ENCODE data around the gene KCNH1. TPM values are rescaled to one million over a fixed set of nuclear protein-coding genes. Genes with fewer than 3 reads are reported as not detected.

Gene KCNH1
- total RNA-seq, 1 donor from 2014 or later: not detected

DNA sequence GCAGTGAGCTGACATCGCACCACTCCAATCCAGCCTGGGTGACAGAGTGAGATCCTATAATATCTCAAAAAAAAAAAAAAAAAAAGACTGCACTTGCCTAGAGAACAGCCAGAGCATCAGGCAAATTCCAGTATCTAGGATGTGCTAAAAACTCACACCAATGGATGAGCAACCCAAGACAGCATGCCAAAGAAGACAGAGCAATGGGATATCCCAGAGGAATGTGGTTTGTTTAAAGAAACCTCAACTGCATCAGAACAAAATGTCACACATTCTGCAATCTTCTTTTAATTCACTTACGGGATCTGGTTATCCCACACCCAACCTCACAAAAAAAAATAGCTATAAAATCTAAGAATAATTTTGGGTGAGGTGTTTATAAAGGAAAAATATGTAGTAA lies 7.3 kb downstream of the KCNH1 start:
- no peak overlapping the region for H3K4me3 ChIP-seq
- no peaks in the 10 kb centered on the region for H3K36me3 ChIP-seq
- no peak overlapping the region for H3K27ac ChIP-seq
- ATAC-seq: no peak
- peaks cover 6% of the 10 kb centered on the region for H3K27me3 ChIP-seq (ENCODE audit: low read depth)
- H3K9me3 ChIP-seq: no peaks in the 10 kb centered on the region
- no peaks in the 10 kb centered on the region for H3K4me1 ChIP-seq
- TF ChIP-seq, protein P1, sequence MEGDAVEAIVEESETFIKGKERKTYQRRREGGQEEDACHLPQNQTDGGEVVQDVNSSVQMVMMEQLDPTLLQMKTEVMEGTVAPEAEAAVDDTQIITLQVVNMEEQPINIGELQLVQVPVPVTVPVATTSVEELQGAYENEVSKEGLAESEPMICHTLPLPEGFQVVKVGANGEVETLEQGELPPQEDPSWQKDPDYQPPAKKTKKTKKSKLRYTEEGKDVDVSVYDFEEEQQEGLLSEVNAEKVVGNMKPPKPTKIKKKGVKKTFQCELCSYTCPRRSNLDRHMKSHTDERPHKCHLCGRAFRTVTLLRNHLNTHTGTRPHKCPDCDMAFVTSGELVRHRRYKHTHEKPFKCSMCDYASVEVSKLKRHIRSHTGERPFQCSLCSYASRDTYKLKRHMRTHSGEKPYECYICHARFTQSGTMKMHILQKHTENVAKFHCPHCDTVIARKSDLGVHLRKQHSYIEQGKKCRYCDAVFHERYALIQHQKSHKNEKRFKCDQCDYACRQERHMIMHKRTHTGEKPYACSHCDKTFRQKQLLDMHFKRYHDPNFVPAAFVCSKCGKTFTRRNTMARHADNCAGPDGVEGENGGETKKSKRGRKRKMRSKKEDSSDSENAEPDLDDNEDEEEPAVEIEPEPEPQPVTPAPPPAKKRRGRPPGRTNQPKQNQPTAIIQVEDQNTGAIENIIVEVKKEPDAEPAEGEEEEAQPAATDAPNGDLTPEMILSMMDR (IDR thresholded peaks at IDR 0.05): no peak
- intact Hi-C loops (cut with DNase I): no loop called here
- no peak for DNase-seq

DNA sequence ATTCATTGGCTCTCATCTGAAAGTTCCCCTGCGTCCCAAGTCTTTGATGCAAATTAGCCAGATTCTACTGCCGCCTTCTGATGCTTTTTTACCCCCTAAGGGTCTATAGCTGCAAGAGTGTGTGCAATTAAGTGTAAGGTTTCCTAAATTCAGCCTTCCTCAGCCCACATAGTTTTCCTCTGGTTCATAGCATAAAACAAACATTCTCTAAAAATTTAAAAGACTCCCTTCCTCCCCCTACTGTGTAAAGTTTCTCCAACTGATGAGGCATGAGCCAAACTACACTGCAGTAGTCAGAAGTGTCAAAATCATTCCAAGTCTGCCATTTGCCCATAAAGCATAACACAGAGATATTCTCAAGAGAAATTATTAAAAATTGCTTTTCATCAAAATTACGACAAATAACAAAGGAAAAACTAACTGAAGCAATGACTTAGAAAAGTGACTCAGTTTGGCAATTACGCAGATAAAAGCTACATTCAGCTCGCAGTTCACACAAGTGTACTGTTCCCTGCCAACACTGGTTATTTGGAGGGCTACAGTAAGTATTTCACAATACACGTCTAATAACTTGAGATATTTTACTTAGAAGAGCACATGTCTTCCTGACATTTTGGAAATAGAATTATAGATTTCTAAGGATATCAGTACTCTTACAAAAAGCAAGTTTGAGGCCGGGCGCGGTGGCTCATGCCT lies 15.4 kb downstream of the KCNH1 start:
- Histone ChIP-seq H3K4me3 (no peak overlapping the region), H3K4me1 (no peaks in the 10 kb centered on the region), H3K27me3 (ENCODE audit: low read depth) (no peaks in the 10 kb centered on the region), H3K9me3 (no peaks in the 10 kb centered on the region), H3K27ac (no peak overlapping the region), H3K36me3 (no peaks in the 10 kb centered on the region)
- TF ChIP-seq, protein P1 (IDR thresholded peaks at IDR 0.05): no peak
- ATAC-seq (no peak), DNase-seq (no peak)
- intact Hi-C loops (cut with DNase I): no loop called here

DNA sequence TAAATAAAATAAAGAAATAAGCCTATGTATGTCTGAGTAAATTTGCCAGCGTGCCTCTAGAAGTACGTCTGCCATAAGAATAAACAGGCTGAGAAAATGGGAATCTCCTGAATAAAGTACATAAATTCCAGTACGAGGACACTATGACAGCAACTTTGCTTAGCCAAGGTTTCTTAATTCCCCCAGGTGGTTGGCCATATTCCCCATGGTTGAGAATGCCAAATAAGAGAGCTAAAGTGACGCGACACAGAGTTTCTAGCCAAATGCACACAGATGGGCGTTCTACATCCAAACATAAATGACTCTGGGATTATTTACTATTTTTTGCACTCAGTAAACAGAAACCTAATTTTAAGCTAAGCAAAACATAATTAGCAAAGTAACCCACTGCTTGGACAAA lies 19.5 kb downstream of the KCNH1 start:
- H3K4me3 ChIP-seq: no peak overlapping the region
- no peaks in the 10 kb centered on the region for H3K9me3 ChIP-seq
- TF ChIP-seq, protein P1 (IDR thresholded peaks at IDR 0.05): no peak
- no peaks in the 10 kb centered on the region for H3K27me3 ChIP-seq (ENCODE audit: low read depth)
- DNase-seq (no peak), ATAC-seq (no peak)
- H3K27ac ChIP-seq: no peak overlapping the region
- H3K36me3 ChIP-seq: no peaks in the 10 kb centered on the region
- H3K4me1 ChIP-seq: no peaks in the 10 kb centered on the region
- intact Hi-C loops (cut with DNase I): no loop called here

DNA sequence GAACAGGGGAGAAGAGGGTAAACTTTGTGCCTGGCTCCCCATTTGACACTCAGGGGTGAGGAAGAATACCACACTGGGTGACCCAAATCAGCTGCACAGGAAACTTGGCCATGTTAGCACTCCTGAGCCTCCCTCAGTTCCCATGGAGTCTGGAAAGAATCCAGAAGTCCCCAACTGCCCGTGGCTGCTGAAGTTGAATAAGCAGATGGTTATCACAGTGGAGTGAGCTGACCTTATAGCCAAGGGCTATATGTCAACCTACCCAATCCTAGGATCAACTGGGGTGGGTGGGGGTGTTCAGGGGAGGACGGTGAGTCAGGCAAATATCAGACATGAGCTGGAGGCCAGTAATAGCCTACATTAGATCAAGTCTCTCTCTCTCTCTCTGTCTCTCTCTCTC lies 20.4 kb downstream of the KCNH1 start:
- DNase-seq (no peak), ATAC-seq (no peak)
- Histone ChIP-seq H3K9me3 (no peaks in the 10 kb centered on the region), H3K27ac (no peak overlapping the region), H3K27me3 (ENCODE audit: low read depth) (no peaks in the 10 kb centered on the region), H3K4me1 (no peaks in the 10 kb centered on the region), H3K36me3 (no peaks in the 10 kb centered on the region), H3K4me3 (no peak overlapping the region)
- TF ChIP-seq, protein P1 (IDR thresholded peaks at IDR 0.05): no peak
- intact Hi-C loops (cut with DNase I): no loop called here

- TF ChIP-seq, protein P1 (IDR thresholded peaks at IDR 0.05): no peak
- no peaks in the 10 kb centered on the region for H3K9me3 ChIP-seq
- no peaks in the 10 kb centered on the region for H3K27me3 ChIP-seq (ENCODE audit: low read depth)
- H3K4me3 ChIP-seq: no peak overlapping the region
- H3K4me1 ChIP-seq: no peaks in the 10 kb centered on the region
- no peaks in the 10 kb centered on the region for H3K36me3 ChIP-seq
- no peak for DNase-seq
- H3K27ac ChIP-seq: no peak overlapping the region
- ATAC-seq: no peak
- intact Hi-C loops (cut with DNase I): no loop called here
Observed at GRCh38 chr1:211111351-211111750, 22.6 kb downstream of the KCNH1 start.

Data from lower lobe of right lung (tissue), 2 donors.